ENCODE results near the gene ZNF507.
A peak's percentile ranks its signal among the peaks of the same experiment; 100 is the strongest.
"Not testable (repeated sequence)": the region's sequence is repeated elsewhere in the genome, so short reads cannot be mapped to it uniquely, and the experiment has no call there.

ZNF507 gene

DNA sequence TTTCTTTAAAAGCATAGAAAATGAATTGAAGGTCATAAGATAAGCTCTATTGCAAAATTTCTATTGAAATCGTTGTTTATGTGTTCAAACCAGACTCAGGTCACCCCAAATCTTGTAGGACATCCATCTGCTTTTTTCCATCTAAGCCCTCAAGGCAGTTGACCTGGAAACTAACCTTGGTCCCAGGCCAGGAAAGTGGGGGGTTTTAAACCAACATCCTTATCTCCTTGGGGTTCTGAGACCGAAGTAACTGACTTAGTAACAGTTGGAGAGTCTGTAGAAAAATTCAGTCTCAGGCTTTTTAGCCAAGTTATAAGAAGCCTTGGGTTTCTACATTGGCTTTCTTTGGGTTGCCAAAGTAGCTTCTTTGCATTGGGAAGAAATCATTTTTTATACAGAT lies 23.4 kb downstream of the ZNF507 start:
- DNase-seq (ENCODE audit: low read depth): no peak

DNA sequence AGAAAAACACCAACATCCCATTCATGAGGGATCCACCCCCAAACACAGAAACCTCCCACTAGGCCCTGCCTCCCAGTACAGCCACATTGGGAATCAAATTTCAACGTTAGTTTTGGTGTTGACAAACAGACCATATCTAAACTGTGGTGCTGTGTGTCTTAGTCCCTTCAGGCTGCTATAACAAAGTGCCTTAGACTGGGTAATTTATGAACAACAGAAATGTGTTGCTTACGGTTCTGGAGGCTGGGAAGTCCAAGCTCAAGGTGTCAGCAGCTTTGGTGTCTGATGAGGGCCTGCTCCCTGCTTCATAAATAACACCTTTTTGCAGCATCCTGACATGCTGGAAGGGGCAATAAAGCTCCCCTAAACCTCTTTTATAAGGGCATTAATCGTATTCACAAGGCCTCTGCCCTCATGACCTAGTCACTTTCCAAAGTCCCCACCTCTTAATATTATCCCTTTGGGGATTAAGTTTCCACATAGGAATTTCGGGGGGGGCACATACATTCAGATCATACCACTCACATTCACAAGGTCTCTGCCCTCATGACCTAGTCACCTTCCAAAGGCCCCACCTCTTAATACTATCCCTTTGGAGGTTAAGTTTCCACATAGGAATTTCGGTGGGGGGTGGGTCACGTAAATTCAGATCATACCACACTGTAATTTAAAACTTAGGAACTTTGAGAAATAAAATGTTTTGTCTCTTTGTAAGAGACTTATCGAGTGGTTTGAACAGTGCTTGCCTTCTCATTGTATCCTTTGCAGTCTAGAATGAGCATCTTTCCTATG lies 27.5 kb downstream of the ZNF507 start:
- DNase-seq (ENCODE audit: low read depth): no peak

DNA sequence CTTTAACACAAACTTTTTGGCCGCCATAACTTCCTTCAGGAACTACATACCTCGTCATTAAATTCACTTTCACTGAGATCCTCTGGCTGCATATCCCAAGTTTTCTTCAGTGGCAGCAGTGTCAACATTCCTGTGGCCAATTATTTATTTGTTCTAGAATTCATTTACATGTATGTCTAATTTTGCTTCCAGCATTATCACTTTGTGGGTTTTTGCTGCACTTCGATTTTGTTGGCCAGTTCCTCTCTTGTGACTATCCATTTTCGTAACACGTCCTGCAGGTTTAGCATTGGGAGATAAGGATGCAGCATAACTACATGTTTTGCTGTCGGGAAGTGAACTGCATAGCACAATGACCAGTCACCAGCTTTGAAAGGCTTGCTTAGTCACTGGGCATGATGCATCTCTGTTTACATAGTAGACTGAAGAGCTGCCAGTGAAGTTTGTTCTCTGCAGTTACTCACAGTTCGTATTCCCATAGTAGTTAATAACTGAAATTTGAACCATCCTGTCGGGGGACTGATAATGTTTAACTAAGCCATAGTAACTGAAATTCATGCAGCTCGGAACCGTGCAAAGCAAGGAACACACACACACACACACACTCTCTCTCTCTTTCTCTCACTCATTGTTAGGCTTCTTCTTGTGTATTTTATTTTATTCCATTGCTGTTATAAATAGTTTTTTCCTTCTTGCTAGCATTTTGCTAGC lies 28.3 kb downstream of the ZNF507 start:
- peak; percentile 93 for DNase-seq (ENCODE audit: low read depth)

- DNase-seq (ENCODE audit: low read depth): not testable (repeated sequence)
Measured at GRCh38 chr19:32374362-32374761, 29.0 kb downstream of the ZNF507 start.

GRCh38 chr19:32377088-32377487 lies 31.7 kb downstream of the ZNF507 start:
- DNase-seq (ENCODE audit: low read depth): not testable (repeated sequence)

DNA sequence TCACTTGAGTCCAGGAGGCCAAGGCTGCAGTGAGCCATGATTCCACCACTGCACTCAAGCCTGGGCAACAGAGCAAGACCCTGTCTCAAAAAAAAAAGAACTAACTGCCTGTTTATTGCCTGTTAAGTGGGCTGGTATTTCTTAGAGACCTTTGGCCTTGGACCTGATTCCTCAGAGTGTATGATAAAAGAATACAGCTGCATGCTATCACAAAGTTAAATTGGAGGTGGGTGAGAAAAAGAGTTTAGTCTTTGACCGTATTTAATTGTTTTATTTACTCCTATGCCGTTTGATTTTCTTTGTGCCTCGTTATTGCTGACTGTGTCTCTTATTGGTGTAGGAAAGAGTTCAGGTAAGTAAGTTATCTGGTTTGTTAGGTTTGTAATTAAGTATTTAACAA lies 34.9 kb downstream of the ZNF507 start:
- no peak for DNase-seq (ENCODE audit: low read depth)

GRCh38 chr19:32387701-32388392 lies 42.4 kb downstream of the ZNF507 start:
- DNase-seq (ENCODE audit: low read depth): peak; percentile 65

- no peak for DNase-seq (ENCODE audit: low read depth)
Measured at GRCh38 chr19:32388393-32388855, 43.0 kb downstream of the ZNF507 start.

DNA sequence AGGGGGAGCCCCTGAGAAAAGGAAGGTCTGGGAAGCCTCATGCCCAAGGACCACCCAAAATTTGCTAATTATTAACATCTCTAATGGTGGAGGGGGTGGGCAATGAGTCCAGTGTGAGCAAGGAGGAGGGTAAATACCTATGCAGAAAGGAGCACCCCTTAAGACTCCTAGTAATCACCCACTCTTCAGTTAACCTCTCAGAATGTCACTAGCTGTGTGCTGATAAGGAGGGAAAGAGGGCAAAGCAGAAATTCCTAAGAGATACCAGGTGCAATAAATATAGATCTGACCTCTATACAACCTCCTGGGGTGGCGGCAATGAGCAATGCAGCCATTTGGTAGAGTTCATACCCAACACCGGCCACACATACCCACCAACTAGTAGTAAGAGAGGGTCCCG lies 47.5 kb downstream of the ZNF507 start:
- DNase-seq (ENCODE audit: low read depth): no peak

DNA sequence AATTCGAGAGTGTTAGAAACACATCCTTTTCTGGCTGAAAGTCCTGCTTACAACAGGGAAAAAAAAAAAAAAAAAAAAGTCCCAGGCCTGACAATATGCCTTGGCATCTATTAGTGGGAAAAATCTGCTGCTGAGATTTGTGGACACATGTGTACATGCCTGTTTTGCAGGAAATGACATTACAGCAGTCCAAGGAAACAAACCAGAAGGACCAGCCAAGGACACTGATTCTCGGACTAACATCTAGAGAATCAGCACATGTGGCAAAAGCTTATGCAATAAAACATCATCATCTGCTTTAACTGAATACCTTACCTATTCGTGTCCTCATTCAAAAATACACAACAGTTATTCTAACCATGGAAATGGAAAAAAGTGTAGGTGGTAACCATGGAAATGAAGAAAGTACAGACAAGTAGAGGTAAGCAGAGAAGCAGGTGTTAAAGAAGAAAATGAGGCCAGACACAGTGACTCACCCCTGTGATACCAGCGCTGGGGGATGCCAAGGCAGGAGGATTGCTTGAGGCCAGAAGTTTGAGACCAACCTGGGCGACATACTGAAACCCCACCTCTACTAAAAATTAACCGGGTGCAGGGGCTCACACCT lies 50.7 kb downstream of the ZNF507 start:
- no peak for DNase-seq (ENCODE audit: low read depth)

DNA sequence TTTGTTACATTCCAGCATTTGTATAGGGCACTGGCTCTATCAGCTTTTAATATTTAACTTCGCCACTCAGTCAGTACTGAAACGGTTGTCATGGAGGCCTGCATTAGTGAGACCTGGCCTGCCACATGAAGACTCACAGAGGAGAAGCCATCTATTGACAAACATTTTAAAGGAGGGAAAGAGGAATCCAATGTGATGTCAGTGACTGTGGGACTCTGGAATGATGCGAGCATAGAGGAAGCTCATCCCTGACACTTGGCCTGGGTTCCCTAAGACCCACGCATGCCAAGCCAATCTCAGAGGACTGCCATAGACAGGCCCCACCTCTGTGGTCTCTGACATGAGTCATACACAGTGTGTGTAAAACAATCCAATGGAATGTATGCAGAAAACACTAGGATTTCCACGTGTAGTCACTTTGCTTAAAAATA lies 52.3 kb downstream of the ZNF507 start:
- peak; percentile 62 for DNase-seq (ENCODE audit: low read depth)

GRCh38 chr19:32401992-32402391 lies 56.6 kb downstream of the ZNF507 start:
- DNase-seq (ENCODE audit: low read depth): no peak

DNA sequence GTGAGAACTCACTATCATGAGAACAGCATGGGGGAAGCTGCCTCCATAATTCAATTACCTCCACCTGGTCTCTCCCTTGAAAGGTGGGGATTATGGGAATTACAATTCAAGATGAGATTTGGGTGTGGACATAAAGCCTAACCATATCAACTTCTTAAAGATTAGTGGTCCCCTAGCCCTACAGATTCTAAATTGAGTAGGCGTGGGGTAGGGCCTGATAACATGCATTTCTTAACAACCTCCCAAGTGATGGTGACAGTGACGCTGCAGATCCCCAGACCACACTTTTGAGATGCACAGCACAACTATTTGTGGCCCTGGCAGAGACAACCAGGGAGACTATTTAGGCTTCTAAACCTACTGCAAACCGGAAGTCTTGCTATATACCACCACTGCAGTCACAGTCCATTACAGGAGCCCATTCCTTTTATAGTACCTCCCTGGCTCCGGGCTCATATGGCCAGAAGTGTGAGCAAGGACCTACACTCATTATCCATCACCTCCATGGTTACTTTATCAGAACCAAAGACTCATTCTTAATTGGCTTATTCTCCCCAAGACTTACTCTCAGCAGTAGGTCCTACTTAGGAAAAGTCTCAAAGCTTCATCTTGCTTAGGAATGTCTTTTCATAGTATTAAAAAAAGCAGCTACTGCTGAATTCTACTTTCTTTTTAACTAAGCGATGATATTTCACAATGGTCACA lies 58.0 kb downstream of the ZNF507 start:
- no peak for DNase-seq (ENCODE audit: low read depth)

DNA sequence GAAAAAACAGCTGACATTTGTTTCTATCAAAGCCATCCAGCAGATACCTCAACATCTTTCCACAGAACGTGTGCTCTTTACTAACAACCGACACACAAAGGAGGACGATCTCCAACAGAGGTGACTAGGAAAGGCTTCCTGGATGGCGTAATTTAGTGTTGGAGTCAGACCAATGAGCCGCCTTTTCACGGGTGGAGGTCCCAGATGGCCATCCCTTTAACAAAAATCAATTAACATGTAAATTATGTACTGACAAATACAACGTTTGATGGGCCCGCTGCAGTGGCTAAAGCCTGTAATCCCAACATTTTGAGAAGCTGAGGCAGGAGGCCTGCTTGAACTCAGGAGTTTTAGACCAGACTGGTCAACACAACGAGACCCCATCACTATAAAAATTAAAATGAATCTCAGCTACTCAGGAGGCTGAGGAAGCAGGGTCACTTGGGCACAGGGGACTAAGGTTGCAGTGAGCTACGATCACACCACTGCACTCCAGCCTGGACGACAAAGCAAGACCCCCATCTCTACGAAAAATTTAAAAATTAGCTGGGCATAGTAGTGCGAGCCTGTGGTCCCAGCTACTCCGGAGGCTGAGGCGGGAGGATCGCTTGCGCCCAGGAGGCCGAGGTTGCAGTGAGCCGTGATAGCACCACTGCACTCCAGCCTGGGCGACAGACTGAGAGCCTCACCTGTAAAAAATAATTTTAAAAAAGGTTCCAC lies 59.0 kb downstream of the ZNF507 start:
- no peak for DNase-seq (ENCODE audit: low read depth)

DNA sequence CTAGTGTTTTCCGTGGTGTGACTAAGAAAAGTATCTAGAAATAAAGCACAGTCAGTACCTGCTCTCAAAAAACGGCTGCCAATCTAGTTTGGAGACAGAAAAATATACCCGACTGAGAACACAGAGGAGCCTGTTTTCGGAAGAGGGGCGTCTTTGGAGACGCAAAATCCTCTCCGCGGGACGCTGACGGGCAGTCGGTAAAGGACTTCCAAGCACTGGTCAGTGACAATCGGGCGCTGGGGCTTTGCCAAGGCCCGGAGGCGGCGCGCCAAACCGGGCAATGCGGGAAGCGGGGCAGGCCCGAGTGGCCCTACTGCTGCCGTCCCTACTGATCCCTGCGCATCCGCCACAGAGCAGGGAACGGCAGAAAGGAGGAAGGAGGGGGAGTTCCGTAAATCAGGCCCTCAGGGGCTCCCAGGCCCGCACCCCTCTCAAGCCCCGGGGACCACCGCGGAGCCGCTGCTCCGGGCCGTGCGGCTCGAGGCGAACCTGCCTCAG lies 59.6 kb downstream of the ZNF507 start:
- DNase-seq (ENCODE audit: low read depth): peak; percentile 13

DNA sequence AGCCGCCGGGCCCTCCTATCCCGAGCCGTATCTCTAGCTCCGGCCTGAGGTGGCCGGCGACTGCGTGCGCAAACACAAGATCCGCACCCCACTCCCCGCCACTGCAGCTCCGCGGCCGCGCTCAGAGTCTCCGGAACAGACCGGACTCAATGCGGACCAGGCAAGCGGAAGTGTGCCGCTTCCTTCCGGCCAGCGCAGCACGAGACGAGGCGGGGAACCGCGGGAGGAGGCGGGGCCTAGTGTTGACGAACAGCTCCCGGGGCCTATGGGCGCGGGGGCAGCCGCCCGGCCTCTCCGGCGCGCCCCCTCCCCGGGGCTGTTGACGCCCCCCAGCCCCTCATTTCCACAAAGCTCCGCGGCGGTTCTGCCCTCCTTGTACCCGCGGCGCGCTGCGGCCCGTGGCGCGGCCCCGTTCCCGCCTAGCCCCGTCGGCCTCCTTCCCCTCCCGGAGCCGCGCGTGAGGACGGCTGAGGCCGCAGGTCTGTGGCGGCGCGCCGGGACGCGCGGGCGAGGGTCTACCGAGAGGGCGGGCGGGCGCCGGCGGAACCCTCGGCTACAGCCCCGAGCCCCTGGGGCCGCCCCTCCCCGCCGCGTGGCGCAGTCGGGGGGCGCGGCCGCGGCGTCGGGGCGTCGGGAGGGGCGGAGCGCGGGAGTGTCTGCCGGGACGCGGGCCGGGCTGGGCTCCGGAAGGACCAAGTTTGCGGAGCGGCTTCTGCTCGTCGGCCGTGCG lies 60.2 kb downstream of the ZNF507 start, which contains the start of gene DPY19L3:
DPY19L3 (plus strand) TSS at position 340 of the 730 bp plus-strand sequence. CDS start 2,484 bp downstream, outside the sequence.
- peak; percentile 84 for DNase-seq (ENCODE audit: low read depth)

DNA sequence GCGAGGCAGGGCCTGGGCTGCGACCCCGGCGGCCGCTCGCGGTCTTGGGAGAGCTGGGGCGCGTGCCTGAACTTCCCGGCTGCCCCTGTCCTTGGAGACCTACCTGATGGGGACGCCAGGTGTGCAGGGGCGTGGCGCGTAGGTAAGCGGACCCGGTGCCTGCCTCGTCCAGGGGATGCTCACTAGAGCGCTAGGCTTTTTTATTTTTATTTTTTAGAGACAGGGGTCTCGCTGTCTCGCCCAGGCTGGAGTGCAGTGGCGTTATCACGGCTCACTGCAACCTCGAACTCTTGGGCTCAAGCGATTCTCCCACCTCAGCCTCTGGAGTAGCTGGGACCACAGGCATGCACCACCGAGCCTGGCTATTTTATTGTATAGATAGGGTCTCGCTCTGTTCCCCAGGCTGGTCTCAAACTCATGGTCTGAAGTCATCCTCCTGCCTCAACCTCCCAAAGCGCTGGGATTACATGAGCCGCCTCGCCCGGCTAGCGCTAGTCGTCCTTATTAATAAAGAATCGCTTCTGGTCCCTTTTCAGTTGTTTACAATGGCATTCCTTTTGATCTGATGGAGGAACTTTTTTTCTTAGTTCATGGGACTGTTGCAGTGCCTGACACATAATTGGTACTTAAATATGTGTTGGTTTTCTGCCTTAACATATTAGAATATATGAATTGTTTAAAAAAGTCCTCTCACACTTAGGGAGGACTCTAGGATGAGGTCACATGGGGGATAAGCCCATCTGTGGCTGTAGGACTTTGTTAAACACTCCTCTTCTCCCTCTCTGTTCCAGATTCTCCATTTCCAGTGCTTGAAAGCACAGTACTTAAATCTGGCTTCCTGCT lies 61.0 kb downstream of the ZNF507 start:
- no peak for DNase-seq (ENCODE audit: low read depth)

DNA sequence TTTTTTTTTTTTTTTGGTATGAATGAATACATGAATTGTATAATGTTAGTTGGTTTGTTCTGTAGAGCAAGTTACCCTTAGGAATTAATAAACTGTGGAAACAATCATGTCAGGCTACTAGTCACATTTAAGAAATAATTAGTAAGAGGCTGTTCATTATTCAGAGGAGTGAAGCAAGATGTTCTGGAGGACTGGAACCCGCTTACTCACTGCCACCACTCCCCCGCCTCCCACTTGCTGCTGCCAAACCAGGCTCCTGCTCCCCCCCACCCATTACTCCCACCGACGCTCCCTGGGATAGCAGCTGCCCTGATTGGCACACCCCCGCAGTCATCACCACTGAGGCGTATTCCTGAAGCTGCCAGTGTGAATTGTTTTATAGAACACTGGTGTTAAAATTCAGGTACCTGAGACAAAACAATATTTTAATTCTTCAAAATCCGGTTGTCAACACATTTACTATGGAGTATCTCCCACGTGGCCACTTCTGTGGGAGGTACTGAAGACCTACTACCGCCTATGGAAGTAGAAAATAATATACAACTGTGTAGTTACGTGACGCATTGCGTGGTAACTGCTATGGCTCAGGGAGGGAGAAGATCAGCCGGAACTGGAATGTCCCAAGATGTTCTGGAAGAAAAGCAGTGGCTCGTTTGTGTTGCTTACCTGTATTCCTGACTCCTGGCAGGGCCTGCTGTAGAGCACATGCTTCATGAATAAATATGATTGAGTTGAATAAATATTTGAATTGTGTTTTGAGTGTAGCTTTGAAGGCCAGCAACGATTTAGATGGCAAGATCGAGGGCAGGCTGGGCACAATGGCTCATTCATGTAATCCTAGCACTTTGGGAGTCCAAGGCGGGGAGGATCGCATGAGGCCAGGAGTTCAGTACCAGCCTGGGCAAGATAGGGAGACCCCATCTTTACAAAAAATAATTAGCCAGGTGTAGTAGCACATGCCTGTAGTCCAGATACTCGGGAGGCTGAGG lies 61.9 kb downstream of the ZNF507 start:
- DNase-seq (ENCODE audit: low read depth): peak; percentile 9

Data from fibroblast of the conjunctiva (primary cell).